ENCODE results near the gene OARD1. TPM values are rescaled to one million over a fixed set of nuclear protein-coding genes. Genes with fewer than 3 reads are reported as not detected.
"Not testable (repeated sequence)": the region's sequence is repeated elsewhere in the genome, so short reads cannot be mapped to it uniquely, and the experiment has no call there.

Gene OARD1
- total and polyA plus RNA-seq, 2 donors: 16.9 to 26.3 TPM

- DNase-seq (ENCODE audit: extremely low spot score); H3K4me1 ChIP-seq (ENCODE audit: insufficient read depth); H3K4me3 ChIP-seq (ENCODE audit: low read depth, low read length); H3K27ac ChIP-seq (ENCODE audit: low read depth); H3K36me3 ChIP-seq (ENCODE audit: insufficient read depth): not testable (repeated sequence)
- WGBS: 98% methylated on average over 5 of the region's 5 CpGs
Measured at GRCh38 chr6:41015860-41016259, 56.3 kb downstream of the OARD1 start.

- Histone ChIP-seq H3K27ac (ENCODE audit: low read depth) (no peak overlapping the region), H3K4me3 (ENCODE audit: low read depth, low read length) (no peak overlapping the region), H3K36me3 (ENCODE audit: insufficient read depth) (no peaks in the 10 kb centered on the region), H3K4me1 (ENCODE audit: insufficient read depth) (no peaks in the 10 kb centered on the region)
- WGBS: 87% methylated on average over 4 of the region's 4 CpGs
- DNase-seq (ENCODE audit: extremely low spot score): no peak
Measured at GRCh38 chr6:41014780-41015179, 57.4 kb downstream of the OARD1 start.

Other genes starting within 250 kb of the OARD1 start
- gene UNC5CL, start 33.1 kb downstream of the OARD1 start, total RNA-seq: 0.37 TPM
- gene UNC5CL, start 33.1 kb downstream of the OARD1 start, polyA plus RNA-seq: 0.87 TPM
- gene TSPO2, start 29.9 kb downstream of the OARD1 start, total RNA-seq: not detected
- gene TSPO2, start 29.9 kb downstream of the OARD1 start, polyA plus RNA-seq: not detected
- 11.4 TPM for gene APOBEC2, start 19.2 kb downstream of the OARD1 start, total RNA-seq
- 0.41 TPM for gene APOBEC2, start 19.2 kb downstream of the OARD1 start, polyA plus RNA-seq
- gene NFYA, start 618 bp upstream of the OARD1 start, total RNA-seq: 30.5 TPM
- 12.3 TPM for gene NFYA, start 618 bp upstream of the OARD1 start, polyA plus RNA-seq
- gene TREML1, start 82.0 kb upstream of the OARD1 start, total RNA-seq: 0.21 TPM
- not detected for gene TREML1, start 82.0 kb upstream of the OARD1 start, polyA plus RNA-seq
- gene TREM2, start 90.8 kb upstream of the OARD1 start, total RNA-seq: 0.95 TPM
- 1.5 TPM for gene TREM2, start 90.8 kb upstream of the OARD1 start, polyA plus RNA-seq
- gene TREML2, start 128.8 kb upstream of the OARD1 start, total RNA-seq: 0.11 TPM
- 0.10 TPM for gene TREML2, start 128.8 kb upstream of the OARD1 start, polyA plus RNA-seq
- not detected for gene TREML4, start 156.0 kb upstream of the OARD1 start, total RNA-seq
- 0.03 TPM for gene TREML4, start 156.0 kb upstream of the OARD1 start, polyA plus RNA-seq
- gene TREM1, start 214.3 kb upstream of the OARD1 start, total RNA-seq: 0.26 TPM
- gene TREM1, start 214.3 kb upstream of the OARD1 start, polyA plus RNA-seq: 0.66 TPM

Data from urinary bladder (tissue), 4 donors.